Neural progenitor cell (in vitro differentiated cells): ENCODE data around the gene VPS13D. TPM values are rescaled to one million over a fixed set of nuclear protein-coding genes. Genes with fewer than 3 reads are reported as not detected.

ENCODE experiments used
- DNase-seq: peaks from one replicate; pipeline ENCODE4 v3.0.0-alpha.2; 2016; ENCODE audit warnings: low spot score
- H2AFZ ChIP-seq: fragments of 200-600 bp; sonication (generic); replicated peaks from 2 replicates; pipeline ENCODE4 v1.6.1; 2016; ENCODE audit warnings: antibody characterized with exemption
- H3F3A ChIP-seq: fragments of 200-600 bp; sonication (generic); 2 replicates; pipeline ENCODE4 v1.6.1; 2016; ENCODE audit warnings: antibody characterized with exemption, low read depth
- H3K27ac ChIP-seq: fragments of 200-600 bp; sonication (generic); 2 replicates; pipeline ENCODE4 v1.5.1; 2016; ENCODE audit warnings: mild to moderate bottlenecking
- H3K27me3 ChIP-seq: fragments of 200-600 bp; sonication (generic); 2 replicates; pipeline ENCODE4 v1.6.1; 2016; ENCODE audit warnings: mild to moderate bottlenecking, moderate library complexity
- H3K36me3 ChIP-seq: fragments of 200-600 bp; sonication (generic); 2 replicates; pipeline ENCODE4 v1.5.1; 2016
- H3K4me1 ChIP-seq: fragments of 200-600 bp; sonication (generic); 2 replicates; pipeline ENCODE4 v1.6.1; 2016; ENCODE audit warnings: mixed run types
- H3K4me2 ChIP-seq: fragments of 200-600 bp; sonication (generic); 2 replicates; pipeline ENCODE4 v1.6.1; 2016
- H3K4me3 ChIP-seq: fragments of 200-600 bp; sonication (generic); 2 replicates; pipeline ENCODE4 v1.5.1; 2016
- H3K79me2 ChIP-seq: fragments of 200-600 bp; sonication (generic); 2 replicates; pipeline ENCODE4 v1.6.1; 2016; ENCODE audit warnings: low read depth
- H3K9ac ChIP-seq: fragments of 200-600 bp; sonication (generic); 2 replicates; pipeline ENCODE4 v1.6.1; 2016
- H3K9me3 ChIP-seq: fragments of 200-600 bp; sonication (generic); 2 replicates; pipeline ENCODE4 v1.5.1; 2016; ENCODE audit warnings: low read depth
- H4K20me1 ChIP-seq: fragments of 200-600 bp; sonication (generic); 2 replicates; pipeline ENCODE4 v1.6.1; 2016; ENCODE audit warnings: low read depth
- H3K27ac Mint-ChIP-seq: 3 replicates; pipeline ENCODE4 v1.8.0; 2021; ENCODE audit warnings: mixed read lengths
- H3K27me3 Mint-ChIP-seq: 2 replicates; pipeline ENCODE4 v1.8.0; 2022; ENCODE audit warnings: low read depth, mild to moderate bottlenecking, inconsistent platforms, moderate library complexity, mixed read lengths; ENCODE audit not compliant: insufficient read depth
- H3K36me3 Mint-ChIP-seq: 3 replicates; pipeline ENCODE4 v1.8.0; 2021; ENCODE audit warnings: mixed read lengths
- H3K4me1 Mint-ChIP-seq: 3 replicates; pipeline ENCODE4 v1.8.0; 2021; ENCODE audit warnings: mixed read lengths
- H3K4me3 Mint-ChIP-seq: 3 replicates; pipeline ENCODE4 v1.8.0; 2021; ENCODE audit warnings: mild to moderate bottlenecking, moderate library complexity, mixed read lengths
- H3K9me3 Mint-ChIP-seq: 3 replicates; pipeline ENCODE4 v1.8.0; 2020; ENCODE audit warnings: mixed read lengths
- EZH2 ChIP-seq: fragments of 200-600 bp; sonication (generic); IDR thresholded peaks from 2 replicates; pipeline ENCODE4 v1.6.1; 2017; ENCODE audit warnings: antibody characterized with exemption, mild to moderate bottlenecking, moderate library complexity
- EZH2phosphoT487 ChIP-seq: fragments of 200-600 bp; sonication (generic); IDR thresholded peaks from 2 replicates; pipeline ENCODE4 v1.6.1; 2017; ENCODE audit warnings: antibody characterized with exemption
- total RNA-seq: library from RNA; depleted of rRNA; stranded (reverse); fragments of >200 nt; gene quantifications from 2 replicates; pipeline ENCODE4 v1.2.3, GENCODE V29; 2015; ENCODE audit warnings: low replicate concordance
- TF ChIP-seq, protein P1 (sequence below): fragments of 200-600 bp; sonication (generic); IDR thresholded peaks from 2 replicates; pipeline ENCODE4 v1.5.1; 2017; ENCODE audit warnings: antibody characterized with exemption, mild to moderate bottlenecking

VPS13D gene
- total RNA-seq, 1 donor from 2014 or later, result 16.4 TPM

GRCh38 chr1:12464598-12465056 is 234.8 kb downstream of the VPS13D start:
- DNase-seq, result no peak
- no peak overlapping the region for H3K4me3 ChIP-seq
- Mint-ChIP-seq H3K9me3 (no peaks in the 10 kb centered on the region), H3K4me3 (no peak overlapping the region), H3K27ac (no peak overlapping the region), H3K4me1 (peaks cover 13% of the 10 kb centered on the region), H3K27me3 (no peaks in the 10 kb centered on the region), H3K36me3 (peaks cover 8% of the 10 kb centered on the region)
- no peaks in the 10 kb centered on the region for H3K79me2 ChIP-seq
- TF ChIP-seq EZH2phosphoT487 (no peak), EZH2 (no peak)
- TF ChIP-seq, protein P1, sequence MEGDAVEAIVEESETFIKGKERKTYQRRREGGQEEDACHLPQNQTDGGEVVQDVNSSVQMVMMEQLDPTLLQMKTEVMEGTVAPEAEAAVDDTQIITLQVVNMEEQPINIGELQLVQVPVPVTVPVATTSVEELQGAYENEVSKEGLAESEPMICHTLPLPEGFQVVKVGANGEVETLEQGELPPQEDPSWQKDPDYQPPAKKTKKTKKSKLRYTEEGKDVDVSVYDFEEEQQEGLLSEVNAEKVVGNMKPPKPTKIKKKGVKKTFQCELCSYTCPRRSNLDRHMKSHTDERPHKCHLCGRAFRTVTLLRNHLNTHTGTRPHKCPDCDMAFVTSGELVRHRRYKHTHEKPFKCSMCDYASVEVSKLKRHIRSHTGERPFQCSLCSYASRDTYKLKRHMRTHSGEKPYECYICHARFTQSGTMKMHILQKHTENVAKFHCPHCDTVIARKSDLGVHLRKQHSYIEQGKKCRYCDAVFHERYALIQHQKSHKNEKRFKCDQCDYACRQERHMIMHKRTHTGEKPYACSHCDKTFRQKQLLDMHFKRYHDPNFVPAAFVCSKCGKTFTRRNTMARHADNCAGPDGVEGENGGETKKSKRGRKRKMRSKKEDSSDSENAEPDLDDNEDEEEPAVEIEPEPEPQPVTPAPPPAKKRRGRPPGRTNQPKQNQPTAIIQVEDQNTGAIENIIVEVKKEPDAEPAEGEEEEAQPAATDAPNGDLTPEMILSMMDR, result no peak
- H3K27ac ChIP-seq, result no peak overlapping the region
- no peaks in the 10 kb centered on the region for H3K9me3 ChIP-seq
- H2AFZ ChIP-seq, result no peak overlapping the region
- H3K4me2 ChIP-seq, result no peak overlapping the region
- H3K4me1 ChIP-seq, result peaks cover 23% of the 10 kb centered on the region
- H3K27me3 ChIP-seq, result no peaks in the 10 kb centered on the region
- H3K9ac ChIP-seq, result no peak overlapping the region
- H4K20me1 ChIP-seq, result peaks cover 4% of the 10 kb centered on the region
- peaks cover 11% of the 10 kb centered on the region for H3F3A ChIP-seq
- no peaks in the 10 kb centered on the region for H3K36me3 ChIP-seq

- Histone ChIP-seq H3K36me3 (no peaks in the 10 kb centered on the region), H3K9ac (no peak overlapping the region), H3K4me1 (peaks cover 21% of the 10 kb centered on the region), H3K27ac (no peak overlapping the region), H3K4me2 (no peak overlapping the region), H3K9me3 (no peaks in the 10 kb centered on the region), H3K27me3 (no peaks in the 10 kb centered on the region), H3K4me3 (no peak overlapping the region), H2AFZ (no peak overlapping the region), H4K20me1 (peaks cover 4% of the 10 kb centered on the region), H3F3A (peaks cover 11% of the 10 kb centered on the region), H3K79me2 (no peaks in the 10 kb centered on the region)
- Mint-ChIP-seq H3K4me1 (peaks cover 18% of the 10 kb centered on the region), H3K4me3 (no peak overlapping the region), H3K9me3 (no peaks in the 10 kb centered on the region), H3K27ac (no peak overlapping the region), H3K27me3 (no peaks in the 10 kb centered on the region), H3K36me3 (peaks cover 8% of the 10 kb centered on the region)
- TF ChIP-seq EZH2phosphoT487 (no peak), EZH2 (no peak)
- TF ChIP-seq, protein P1, result no peak
- no peak for DNase-seq
Observed at GRCh38 chr1:12465126-12465525, 235.3 kb downstream of the VPS13D start.

- H4K20me1 ChIP-seq, result no peaks in the 10 kb centered on the region
- no peaks in the 10 kb centered on the region for H3F3A ChIP-seq
- no peak overlapping the region for H2AFZ ChIP-seq
- Mint-ChIP-seq H3K4me3 (no peak overlapping the region), H3K9me3 (no peaks in the 10 kb centered on the region), H3K27me3 (no peaks in the 10 kb centered on the region), H3K27ac (no peak overlapping the region), H3K36me3 (peaks cover 6% of the 10 kb centered on the region), H3K4me1 (peaks cover 8% of the 10 kb centered on the region)
- no peak overlapping the region for H3K9ac ChIP-seq
- H3K27ac ChIP-seq, result no peak overlapping the region
- no peaks in the 10 kb centered on the region for H3K79me2 ChIP-seq
- no peak overlapping the region for H3K4me2 ChIP-seq
- H3K4me3 ChIP-seq, result no peak overlapping the region
- TF ChIP-seq EZH2phosphoT487, result no peak
- no peak for TF ChIP-seq EZH2
- TF ChIP-seq, protein P1, result no peak
- H3K9me3 ChIP-seq, result no peaks in the 10 kb centered on the region
- H3K27me3 ChIP-seq, result no peaks in the 10 kb centered on the region
- no peak for DNase-seq
- peaks cover 4% of the 10 kb centered on the region for H3K4me1 ChIP-seq
- no peaks in the 10 kb centered on the region for H3K36me3 ChIP-seq
Observed at GRCh38 chr1:12466816-12467215, 237.0 kb downstream of the VPS13D start.
